T-helper 2 cell treated with Interferon-gamma antibody and Interleukin-4, amounts not matched to agents 100 ng/mL and 5 ng/mL, for 36 hours (primary cell): ENCODE results near the gene PCDHGA2. TPM values are rescaled to one million over a fixed set of nuclear protein-coding genes. Genes with fewer than 3 reads are reported as not detected.
"Not testable (repeated sequence)": the region's sequence is repeated elsewhere in the genome, so short reads cannot be mapped to it uniquely, and the experiment has no call there.

ENCODE experiments used
- intact Hi-C: fragments of 100-400 bp; cut with micrococcal nuclease; formaldehyde crosslinking; loops from one replicate; pipeline ENCODE4 v1.15.1; 2023
- total RNA-seq: library from RNA; stranded (reverse); gene quantifications from 2 replicates; pipeline ENCODE4 v1.2.3, GENCODE V29; 2022

Gene PCDHGA2
- 0.14 and 0.23 TPM in 2 replicates for total RNA-seq

GRCh38 chr5:141338538-141339306 is at the start of gene PCDHGA2:
Gene PCDHGA2, plus strand, starts transcription at chr5:141338760.
- intact Hi-C loops, result no loop called here

GRCh38 chr5:141298376-141298775 is 40.2 kb upstream of the PCDHGA2 start:
- intact Hi-C loops, result no loop called here

GRCh38 chr5:141303756-141304155 is 34.8 kb upstream of the PCDHGA2 start, which contains the start of gene SLC25A2:
Gene SLC25A2, minus strand, starts transcription at chr5:141304049. Its CDS starts 184 bp downstream, at chr5:141303865.
- intact Hi-C loops, result no loop called here

DNA sequence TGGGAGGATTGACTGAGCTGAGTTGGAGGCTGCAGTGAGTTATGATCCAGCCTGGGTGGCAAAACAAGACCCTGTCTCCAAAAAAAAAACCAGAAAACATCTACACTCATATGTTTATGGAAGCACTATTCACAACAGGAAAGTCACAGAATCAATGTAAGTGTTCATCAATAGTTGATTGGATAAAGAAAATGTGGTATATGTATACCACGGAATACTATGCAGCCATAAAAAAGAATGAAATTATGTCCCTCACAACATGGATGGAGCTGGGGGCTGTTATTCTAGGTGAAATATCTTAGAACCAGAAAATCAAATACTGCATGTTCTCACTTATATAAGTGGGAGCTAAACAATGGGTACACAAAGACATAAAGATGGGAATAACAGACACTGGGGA is 31.9 kb upstream of the PCDHGA2 start:
- intact Hi-C loops, result no loop called here

DNA sequence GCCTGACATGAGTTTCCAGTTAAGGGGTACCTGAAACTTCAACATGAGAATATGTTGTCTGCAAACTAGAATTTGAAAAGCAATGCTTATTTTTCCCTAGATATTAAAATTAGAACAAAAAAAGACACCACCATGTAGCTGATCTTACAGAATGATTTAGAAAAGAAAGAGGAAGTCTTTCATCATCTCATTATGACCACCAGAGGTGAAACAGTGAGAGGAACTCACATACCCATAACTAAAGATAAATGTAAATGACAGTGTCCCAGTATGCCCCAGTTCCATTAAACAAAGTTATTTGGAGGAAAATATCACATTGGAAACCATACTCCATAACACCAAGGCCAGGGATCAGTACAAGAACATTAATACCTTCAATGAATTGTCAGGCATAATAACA is 24.8 kb upstream of the PCDHGA2 start:
- intact Hi-C loops, result no loop called here

DNA sequence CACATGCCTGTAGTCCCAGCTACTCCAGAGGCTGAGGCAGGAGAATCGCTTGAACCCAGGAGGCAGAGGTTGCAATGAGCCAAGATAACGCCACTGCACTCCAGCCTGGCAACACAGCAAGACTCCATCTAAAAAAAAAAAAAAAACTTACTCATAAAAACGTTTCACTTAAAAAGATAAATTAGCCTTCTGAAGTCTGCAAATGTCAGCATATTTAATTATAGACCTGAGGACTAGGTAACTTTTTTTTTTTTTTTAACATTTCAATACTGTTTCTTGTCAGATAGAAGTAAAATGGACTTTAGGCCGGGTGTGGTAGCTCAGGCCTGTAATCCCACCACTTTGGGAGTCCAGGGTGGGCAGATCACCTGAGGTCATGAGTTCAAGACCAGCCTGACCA is 21.6 kb upstream of the PCDHGA2 start:
- intact Hi-C loops, result not testable (repeated sequence)

DNA sequence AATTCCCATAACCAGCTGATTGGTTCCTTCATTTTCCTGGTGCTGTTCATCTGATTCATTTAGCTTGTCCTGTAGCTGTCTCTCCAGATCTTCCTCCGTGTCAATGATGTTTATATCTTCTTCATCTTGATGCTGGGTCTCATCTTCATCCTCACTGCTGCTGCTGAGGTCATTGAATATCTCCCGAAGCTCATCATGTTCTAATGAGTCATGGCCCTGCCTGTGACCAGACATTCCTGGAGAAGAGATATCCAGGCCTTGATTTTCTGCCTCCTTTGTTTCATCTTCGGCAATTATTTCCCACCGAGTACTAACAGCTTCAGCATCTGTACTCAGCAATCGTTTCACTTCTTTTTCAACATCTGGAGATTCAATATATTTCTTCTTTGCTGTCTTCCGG is 19.4 kb upstream of the PCDHGA2 start:
- intact Hi-C loops, result no loop called here

DNA sequence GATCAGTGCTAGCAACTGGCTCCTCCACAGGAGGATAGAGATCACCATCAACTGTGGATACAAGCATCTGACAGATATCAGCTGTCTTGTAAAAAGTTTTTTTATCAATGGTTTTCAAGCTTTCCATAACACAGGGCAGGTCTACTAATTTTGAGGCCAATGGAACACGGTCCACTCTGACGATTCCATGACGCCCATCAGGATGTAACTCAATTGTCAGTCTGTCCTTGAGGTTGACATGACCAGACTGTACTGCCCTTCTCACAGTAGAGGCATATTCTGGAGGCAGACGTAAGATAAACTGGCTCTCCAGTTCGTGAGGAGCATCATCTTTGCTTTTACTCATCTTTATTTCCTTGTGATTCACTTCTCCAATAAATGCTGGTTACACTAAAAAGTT is 18.9 kb upstream of the PCDHGA2 start:
- intact Hi-C loops, result loop anchor here (1.0 to 5.0 kb wide), 6 partner anchors 93 to 673 kb away; partner anchors contain the start of genes IK, NDUFA2 and PCDHGA10

DNA sequence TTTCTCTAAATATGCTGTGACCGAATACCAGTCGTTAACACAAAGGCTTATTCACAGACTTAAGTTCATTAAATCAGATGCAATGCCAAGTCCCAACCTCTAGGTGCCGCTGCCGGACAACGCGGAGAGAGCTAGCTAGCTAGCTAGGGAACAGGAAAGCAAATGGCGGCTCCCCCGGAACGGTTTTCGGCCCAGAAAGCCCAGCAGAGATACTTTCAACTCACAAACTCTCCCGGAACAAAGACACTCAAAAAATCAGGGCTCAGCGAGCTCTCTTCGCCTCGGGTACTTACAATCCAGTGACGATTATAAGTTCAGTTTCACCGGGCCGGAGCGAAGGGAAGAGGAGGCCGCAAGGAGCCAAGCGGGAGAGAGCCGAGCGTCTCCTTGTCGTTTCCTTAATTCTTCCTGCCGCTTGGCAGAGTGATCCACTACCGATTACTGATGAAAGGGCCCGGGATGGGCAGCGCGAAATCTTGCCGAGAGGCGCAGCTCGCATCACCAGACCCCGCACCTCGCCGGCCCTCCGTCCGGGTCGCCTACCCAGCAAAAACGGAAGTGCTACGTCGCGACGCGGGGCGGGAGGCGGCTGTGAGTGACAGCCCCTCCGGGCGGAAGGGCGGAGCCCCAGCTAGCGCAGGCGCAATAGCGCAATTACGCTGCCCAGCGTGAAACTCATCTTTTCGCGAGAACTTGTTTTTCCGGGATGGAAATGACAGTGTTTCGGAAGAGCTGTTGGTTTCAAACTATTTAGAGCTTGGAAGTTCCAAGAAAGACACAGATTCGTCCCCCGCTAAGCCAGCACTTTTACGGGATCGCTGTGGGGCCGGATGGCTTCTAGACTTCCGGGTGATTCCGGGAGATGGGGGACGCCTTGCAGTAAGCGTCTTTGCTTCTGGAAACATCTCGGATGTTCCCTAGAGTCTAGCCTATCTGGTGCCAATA is 18.1 kb upstream of the PCDHGA2 start, which contains the start of gene TAF7:
Gene TAF7, minus strand, starts transcription at position 560 of the 945 bp plus-strand sequence. CDS start 740 bp downstream, outside the sequence.
- intact Hi-C loops, result loop anchor here (1.0 to 5.0 kb wide), 6 partner anchors 92 to 674 kb away; partner anchors contain the start of genes IK, NDUFA2 and PCDHGA10

- intact Hi-C loops, result loop anchor here (5.0 kb wide), 1 partner anchor 90 kb away; the partner anchor contains the start of gene PCDHGA10
Observed at GRCh38 chr5:141322261-141322660, 16.3 kb upstream of the PCDHGA2 start.

- intact Hi-C loops, result no loop called here
Observed at GRCh38 chr5:141326088-141326854, 12.3 kb upstream of the PCDHGA2 start.

- intact Hi-C loops, result no loop called here
Observed at GRCh38 chr5:141328231-141328630, 10.3 kb upstream of the PCDHGA2 start.

- intact Hi-C loops, result no loop called here
Observed at GRCh38 chr5:141330299-141331080, 8.1 kb upstream of the PCDHGA2 start, which contains the start of gene PCDHGA1. Gene PCDHGA1, plus strand, starts transcription at chr5:141330514.

DNA sequence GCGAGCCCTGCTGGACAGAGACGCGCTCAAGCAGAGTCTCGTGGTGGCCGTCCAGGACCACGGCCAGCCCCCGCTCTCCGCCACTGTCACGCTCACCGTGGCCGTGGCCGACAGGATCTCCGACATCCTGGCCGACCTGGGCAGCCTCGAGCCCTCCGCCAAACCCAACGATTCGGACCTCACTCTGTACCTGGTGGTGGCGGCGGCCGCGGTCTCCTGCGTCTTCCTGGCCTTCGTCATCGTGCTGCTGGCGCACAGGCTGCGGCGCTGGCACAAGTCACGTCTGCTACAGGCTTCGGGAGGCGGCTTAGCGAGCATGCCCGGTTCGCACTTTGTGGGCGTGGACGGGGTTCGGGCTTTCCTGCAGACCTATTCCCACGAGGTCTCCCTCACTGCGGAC is 6.0 kb upstream of the PCDHGA2 start:
- intact Hi-C loops, result not testable (repeated sequence)

DNA sequence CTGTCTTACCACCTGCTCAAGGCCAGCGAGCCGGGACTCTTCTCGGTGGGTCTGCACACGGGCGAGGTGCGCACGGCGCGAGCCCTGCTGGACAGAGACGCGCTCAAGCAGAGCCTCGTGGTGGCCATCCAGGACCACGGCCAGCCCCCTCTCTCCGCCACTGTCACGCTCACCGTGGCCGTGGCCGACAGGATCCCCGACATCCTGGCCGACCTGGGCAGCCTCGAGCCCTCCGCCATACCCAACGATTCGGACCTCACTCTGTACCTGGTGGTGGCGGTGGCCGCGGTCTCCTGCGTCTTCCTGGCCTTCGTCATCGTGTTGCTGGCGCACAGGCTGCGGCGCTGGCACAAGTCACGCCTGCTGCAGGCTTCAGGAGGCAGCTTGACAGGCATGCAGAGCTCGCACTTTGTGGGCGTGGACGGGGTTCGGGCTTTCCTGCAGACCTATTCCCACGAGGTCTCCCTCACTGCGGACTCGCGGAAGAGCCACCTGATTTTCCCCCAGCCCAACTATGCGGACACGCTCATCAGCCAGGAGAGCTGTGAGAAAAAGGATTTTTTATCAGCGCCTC is 2.3 kb downstream of the PCDHGA2 start:
- intact Hi-C loops, result not testable (repeated sequence)

DNA sequence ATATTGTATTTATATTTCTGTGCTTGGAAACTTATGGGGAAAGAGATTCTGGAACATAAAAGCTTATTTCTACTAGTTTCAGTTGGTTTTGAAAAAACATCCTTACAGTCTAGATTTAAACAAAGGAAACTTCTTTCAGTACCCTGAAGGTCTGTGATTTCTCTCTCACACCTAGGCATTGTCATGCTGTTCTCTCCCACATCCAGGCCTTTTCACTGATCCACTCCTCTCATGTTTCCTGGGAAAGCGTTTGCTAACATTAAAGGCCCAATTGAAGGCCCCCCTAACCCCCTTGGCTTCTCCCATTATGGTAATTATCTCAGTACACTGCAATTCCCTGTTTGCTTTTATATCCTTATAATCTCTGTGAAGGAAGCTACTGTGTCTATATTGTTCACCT is 4.2 kb downstream of the PCDHGA2 start:
- intact Hi-C loops, result no loop called here

- intact Hi-C loops, result no loop called here
Observed at GRCh38 chr5:141343242-141343952, 4.8 kb downstream of the PCDHGA2 start, which contains the start of gene PCDHGA3. Gene PCDHGA3, plus strand, starts transcription at chr5:141343829. Its CDS starts 205 bp downstream, at chr5:141344034.

GRCh38 chr5:141343953-141344463 is 5.4 kb downstream of the PCDHGA2 start:
- intact Hi-C loops, result no loop called here

DNA sequence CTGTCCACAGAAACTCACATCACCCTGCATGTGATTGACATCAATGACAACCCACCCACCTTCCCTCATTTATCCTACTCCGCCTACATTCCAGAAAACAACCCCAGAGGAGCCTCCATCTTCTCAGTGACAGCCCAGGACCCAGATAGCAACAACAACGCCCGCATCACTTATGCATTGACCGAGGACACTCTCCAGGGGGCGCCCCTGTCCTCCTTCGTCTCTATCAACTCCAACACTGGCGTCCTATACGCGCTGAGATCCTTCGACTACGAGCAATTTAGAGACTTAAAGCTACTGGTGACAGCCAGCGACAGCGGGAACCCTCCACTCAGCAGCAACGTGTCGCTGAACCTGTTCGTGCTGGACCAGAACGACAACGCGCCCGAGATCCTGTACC is 6.8 kb downstream of the PCDHGA2 start:
- intact Hi-C loops, result no loop called here
